SW480 (cell line): ENCODE data around the gene XYLT1.
"Not testable (repeated sequence)": the region's sequence is repeated elsewhere in the genome, so short reads cannot be mapped to it uniquely, and the experiment has no call there.

ENCODE experiments used
- DNase-seq: peaks from one replicate; pipeline ENCODE4 v3.0.0-alpha.2; 2016; ENCODE audit warnings: low spot score

The XYLT1 gene

GRCh38 chr16:17431968-17432625, 38.7 kb downstream of the XYLT1 start:
- no peak for DNase-seq

- no peak for DNase-seq
These were observed 39.7 kb downstream of the XYLT1 start for GRCh38 chr16:17431012-17431411.

GRCh38 chr16:17426451-17426850, 44.3 kb downstream of the XYLT1 start:
- DNase-seq, result peak; percentile 5

DNA sequence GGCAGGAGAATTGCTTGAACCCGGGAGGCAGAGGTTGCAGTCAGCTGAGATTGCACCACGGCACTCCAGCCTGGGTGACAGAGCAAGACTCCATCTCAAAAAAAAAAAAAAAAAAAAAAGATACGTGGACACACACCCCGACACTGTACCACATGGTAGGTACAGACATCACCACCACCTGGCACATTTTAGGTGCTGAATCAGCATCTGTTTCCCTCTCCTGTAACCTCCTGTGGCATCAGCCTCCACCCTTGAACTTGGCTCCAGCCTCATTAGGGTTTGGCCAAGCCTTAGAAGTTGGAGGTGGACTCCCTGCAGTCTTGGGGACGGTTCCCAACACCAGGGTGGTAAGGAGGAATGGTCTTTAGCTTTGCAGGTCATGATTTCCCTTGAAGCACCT, 46.0 kb downstream of the XYLT1 start:
- no peak for DNase-seq

DNA sequence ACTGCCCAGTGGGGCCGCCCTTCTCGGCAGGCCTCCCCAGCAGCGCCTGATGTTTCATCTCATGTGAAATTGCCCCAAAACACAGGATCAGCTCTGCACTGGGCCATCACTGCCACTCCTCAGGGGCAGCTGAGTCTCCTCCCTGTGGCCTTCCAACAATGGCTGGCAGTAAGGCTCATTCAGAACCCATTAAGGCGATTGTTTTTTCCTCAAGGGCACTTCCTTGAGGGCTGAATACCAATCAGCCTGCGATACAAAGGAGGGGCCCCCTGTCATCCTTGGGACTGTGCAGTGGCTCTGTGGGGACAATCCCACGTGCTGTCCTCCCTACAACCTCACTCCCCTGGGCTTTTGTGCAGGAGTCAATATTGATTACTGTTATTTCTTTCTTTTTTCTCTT, 47.5 kb downstream of the XYLT1 start:
- no peak for DNase-seq

DNA sequence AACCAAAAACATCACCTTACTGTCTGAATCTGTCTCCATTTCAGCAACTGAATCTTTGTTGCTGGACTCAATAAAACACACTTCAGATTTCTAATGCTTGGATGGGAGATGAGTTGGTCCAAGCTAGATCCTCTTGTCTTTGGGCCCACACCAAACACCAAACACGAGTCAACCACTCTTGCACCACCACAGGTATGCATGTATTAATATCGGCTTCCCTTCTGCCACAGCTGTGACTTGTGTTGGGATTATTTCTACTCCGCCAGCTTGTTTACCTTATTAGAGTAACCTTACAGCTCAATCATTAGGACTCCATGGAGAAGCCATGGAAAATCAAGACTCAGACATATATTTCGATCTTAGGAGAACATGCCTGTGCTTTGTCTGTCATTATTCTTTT, 49.9 kb downstream of the XYLT1 start:
- no peak for DNase-seq

DNA sequence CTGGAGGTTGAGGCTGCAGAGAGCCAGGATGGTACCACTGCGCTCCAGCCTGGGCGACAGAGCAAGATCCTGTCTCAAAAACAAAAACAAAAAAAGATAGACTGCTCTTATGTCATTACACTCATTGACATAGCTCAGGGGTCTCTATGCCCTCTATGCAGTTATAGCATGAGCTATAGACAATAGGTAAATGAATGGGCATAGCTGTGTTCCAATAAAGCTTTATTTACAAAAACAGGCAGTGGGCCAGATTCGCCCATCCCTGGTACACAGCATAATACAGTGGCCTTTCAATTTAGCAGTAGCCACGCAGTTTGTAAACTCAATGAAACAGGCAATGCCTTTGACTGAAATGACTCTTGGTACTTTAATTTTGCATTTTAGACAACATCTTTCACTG, 51.5 kb downstream of the XYLT1 start:
- no peak for DNase-seq

- DNase-seq, result no peak
These were observed 53.0 kb downstream of the XYLT1 start for GRCh38 chr16:17417740-17418139.

DNA sequence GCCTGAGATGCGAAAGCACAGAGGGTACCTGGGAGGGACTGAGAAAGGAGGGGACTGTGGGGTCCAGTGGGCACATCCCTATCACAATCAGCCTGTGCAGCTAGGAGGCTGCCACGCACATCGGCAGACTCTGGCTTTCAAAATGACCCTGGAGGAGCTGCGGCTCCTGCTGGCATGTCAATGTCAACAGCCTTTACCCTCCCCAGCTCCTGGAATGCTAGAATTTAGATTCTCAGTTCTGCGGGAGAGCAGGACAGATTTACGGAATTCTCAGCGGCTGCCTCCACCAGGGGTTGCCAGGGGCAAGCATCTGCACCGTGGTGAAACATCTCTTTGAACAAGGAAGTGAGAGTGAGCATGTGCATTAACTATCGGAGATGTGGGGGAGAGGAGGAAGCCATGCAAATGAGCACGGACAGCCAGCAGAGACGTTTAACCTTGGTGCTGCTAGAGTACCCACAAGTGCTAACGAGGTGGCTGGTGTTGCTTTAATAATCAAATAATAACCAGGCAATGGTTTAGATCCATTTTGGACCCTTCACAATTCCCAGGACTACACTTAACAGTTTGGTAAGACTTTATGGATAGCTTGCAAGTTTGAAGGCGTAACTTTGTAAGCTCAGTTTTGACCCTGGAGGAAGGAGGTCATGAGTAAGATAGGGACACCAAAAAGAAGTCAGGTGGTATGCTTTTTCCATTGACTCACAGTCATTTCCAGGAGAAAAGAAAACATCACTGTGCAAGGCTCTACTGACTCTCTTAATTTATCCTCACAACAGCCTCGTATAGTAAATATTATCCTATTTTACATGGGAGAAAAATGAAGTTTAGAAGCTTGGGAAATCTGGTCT, 54.1 kb downstream of the XYLT1 start:
- DNase-seq, result no peak

GRCh38 chr16:17414916-17415315, 55.8 kb downstream of the XYLT1 start:
- no peak for DNase-seq

DNA sequence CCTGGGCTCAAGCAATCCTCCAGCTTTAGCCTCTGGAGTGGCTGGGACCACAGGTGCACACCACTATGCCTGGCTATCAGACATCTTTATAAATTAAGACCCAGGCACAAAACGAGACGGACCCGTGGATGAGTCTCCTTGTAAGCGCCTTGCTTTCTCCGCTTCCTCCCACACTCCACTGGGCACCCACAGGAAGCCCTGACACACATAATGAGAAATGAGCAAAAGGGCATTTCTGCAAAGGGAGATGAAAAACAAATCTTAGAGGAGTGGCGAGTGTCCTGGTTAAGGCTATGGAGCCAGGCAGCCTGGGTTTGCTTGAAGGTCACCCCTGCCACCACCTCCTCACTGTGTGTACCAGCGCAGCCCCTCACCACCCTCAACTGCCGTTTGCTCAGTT, 56.3 kb downstream of the XYLT1 start:
- DNase-seq, result no peak

GRCh38 chr16:17413508-17413907, 57.3 kb downstream of the XYLT1 start:
- DNase-seq, result no peak

GRCh38 chr16:17412791-17413190, 58.0 kb downstream of the XYLT1 start:
- no peak for DNase-seq

DNA sequence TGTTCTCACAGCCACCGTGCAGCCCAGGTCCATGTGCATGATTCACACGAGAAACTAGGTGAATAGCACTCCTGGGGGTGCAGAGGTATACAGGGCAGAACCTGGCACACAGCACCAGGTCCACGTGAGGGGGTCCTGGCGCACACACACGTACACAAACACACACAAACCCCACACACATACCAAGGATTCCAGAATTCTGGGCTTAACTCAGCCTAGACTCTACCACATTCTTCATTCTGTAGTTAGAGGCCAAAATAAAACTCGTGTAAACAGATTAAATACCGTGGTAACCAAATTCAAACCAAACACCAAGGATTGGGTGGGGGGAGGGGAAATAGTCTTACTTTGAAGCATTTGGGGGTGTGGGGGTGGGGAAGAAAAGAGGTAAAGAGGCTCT, 58.5 kb downstream of the XYLT1 start:
- DNase-seq, result no peak

DNA sequence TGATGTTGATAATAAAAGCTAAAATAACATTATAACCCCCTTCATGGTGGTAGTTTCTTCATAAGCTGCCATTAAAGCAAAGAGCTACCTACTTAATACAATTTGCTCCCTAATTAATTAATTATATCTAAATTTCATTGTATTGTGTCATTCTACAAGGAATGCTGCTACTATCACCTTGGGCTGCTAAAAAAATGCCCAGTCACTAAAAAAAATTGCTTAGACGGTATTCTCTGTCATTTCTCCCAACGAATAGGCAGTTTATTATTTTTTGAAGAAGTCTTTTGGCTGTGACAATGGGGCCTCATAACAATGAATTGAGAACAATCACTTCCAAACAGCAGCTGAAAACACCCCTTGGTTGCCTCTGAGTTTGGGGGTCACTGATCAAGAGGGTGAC, 59.5 kb downstream of the XYLT1 start:
- DNase-seq, result no peak

- not testable (repeated sequence) for DNase-seq
These were observed 60.4 kb downstream of the XYLT1 start for GRCh38 chr16:17410316-17410715.

DNA sequence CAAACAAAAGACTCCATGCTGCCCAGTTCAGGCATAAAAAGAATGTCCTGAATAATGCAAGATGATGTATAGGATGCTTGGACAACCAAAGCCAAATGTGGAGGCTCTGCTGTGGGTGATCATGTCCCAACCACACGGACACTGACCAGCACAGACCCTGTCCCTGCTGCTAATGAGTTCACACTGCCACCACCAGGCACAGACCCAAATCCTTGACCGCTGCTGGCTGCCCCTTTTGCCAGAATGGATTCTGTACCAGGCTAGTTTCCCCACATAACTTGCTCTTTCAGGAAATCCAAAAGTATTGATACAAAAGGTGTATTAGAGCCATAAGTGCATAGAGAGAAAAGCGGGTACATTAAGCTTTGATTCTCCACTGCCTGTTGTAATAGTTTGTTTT, 60.9 kb downstream of the XYLT1 start:
- DNase-seq, result no peak

GRCh38 chr16:17408955-17409441, 61.8 kb downstream of the XYLT1 start:
- no peak for DNase-seq

GRCh38 chr16:17408296-17408695, 62.5 kb downstream of the XYLT1 start:
- DNase-seq, result no peak

DNA sequence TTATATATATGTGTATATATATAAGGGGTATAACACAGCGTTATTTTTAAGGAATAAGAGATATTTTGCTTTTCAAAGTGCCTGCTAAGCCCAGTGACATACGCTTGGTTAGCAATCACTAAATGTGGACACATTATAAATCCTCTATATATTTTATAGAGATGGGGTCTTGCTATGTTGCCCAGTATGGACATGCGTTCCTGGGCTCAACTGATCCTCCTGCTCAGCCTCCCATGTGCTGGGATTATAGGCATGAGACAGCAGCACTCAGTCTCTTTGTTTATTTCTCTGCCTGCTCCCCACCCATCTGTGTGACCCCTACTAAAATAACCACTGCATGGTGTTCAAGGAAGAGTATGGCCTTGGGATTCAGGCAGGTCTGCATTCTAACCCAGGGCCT, 63.4 kb downstream of the XYLT1 start:
- DNase-seq, result no peak

- DNase-seq, result no peak
These were observed 65.6 kb downstream of the XYLT1 start for GRCh38 chr16:17404941-17405689.

- DNase-seq, result no peak
These were observed 66.8 kb downstream of the XYLT1 start for GRCh38 chr16:17403859-17404545.
